IMR-90 (cell line): ENCODE data around the gene SDF2L1. TPM values are rescaled to one million over a fixed set of nuclear protein-coding genes. Genes with fewer than 3 reads are reported as not detected.

Source experiments
- ATAC-seq: fragments of 200-7000 bp; cut with Tn5 transposase; 2 replicates; pipeline ENCODE4 v1.9.1; 2020; ENCODE audit warnings: low read depth, mild to moderate bottlenecking, moderate library complexity
- BruUV-seq: library from RNA; stranded (reverse); fragments of 400-500 nt; replicated peaks from 2 replicates; lab custom pipeline; 2021; lab: Mats Ljungman, UMichigan
- CTCF ChIA-PET: fragments of 300-600 bp; formaldehyde crosslinking; extraction: SDS; loops from one replicate; lab custom pipeline; 2021; ENCODE audit warnings: antibody characterized with exemption; lab: Yijun Ruan, JAX
- POLR2A ChIA-PET: fragments of 300-600 bp; sonication (Branson Sonifier 250); formaldehyde crosslinking; loops from one replicate; lab custom pipeline; 2022; ENCODE audit warnings: antibody characterized with exemption; ENCODE audit not compliant: unreplicated experiment; lab: Charles Lee
- DNase-seq: peaks from one replicate; pipeline ENCODE4 v3.0.0; 2013
- H2AFZ ChIP-seq: replicated peaks from 2 replicates; pipeline ENCODE3; 2013; ENCODE audit warnings: low read length, mild to moderate bottlenecking; ENCODE audit not compliant: poor library complexity
- H2AK5ac ChIP-seq: 2 replicates; pipeline ENCODE4 v1.6.1; 2013; ENCODE audit warnings: low read depth, low read length, inconsistent platforms
- H2AK9ac ChIP-seq: replicated peaks from 2 replicates; pipeline ENCODE3; 2013; ENCODE audit warnings: mild to moderate bottlenecking, low read depth, low read length, moderate library complexity; ENCODE audit not compliant: poor library complexity
- H2BK120ac ChIP-seq: 2 replicates; pipeline ENCODE4 v1.6.1; 2013; ENCODE audit warnings: low read depth, low read length, inconsistent platforms
- H2BK15ac ChIP-seq: 3 replicates; pipeline ENCODE4 v1.6.1; 2013; ENCODE audit warnings: low read depth, low read length, inconsistent platforms
- H2BK20ac ChIP-seq: 2 replicates; pipeline ENCODE4 v1.6.1; 2013; ENCODE audit warnings: low read depth, mild to moderate bottlenecking, inconsistent platforms, low read length, moderate library complexity
- H2BK5ac ChIP-seq: 2 replicates; pipeline ENCODE4 v1.6.1; 2013; ENCODE audit warnings: mild to moderate bottlenecking, low read depth, low read length, inconsistent platforms; ENCODE audit not compliant: poor library complexity, severe bottlenecking
- H3K14ac ChIP-seq: replicated peaks from 2 replicates; pipeline ENCODE4 v1.6.1; 2013; ENCODE audit warnings: low read depth, low read length, inconsistent platforms
- H3K18ac ChIP-seq: 2 replicates; pipeline ENCODE4 v1.6.1; 2013; ENCODE audit warnings: low read depth, low read length, control low read depth
- H3K23ac ChIP-seq: 2 replicates; pipeline ENCODE4 v1.6.1; 2013; ENCODE audit warnings: low read depth, low read length, inconsistent platforms
- H3K27ac ChIP-seq: 2 replicates; pipeline ENCODE4 v1.5.1; 2013; ENCODE audit warnings: mild to moderate bottlenecking, control low read depth, low read length; ENCODE audit not compliant: insufficient read depth
- H3K27me3 ChIP-seq: 2 replicates; pipeline ENCODE4 v1.6.1; 2013; ENCODE audit warnings: low read length; ENCODE audit not compliant: control insufficient read depth, insufficient read depth
- H3K36me3 ChIP-seq: 2 replicates; pipeline ENCODE4 v1.6.1; 2013; ENCODE audit warnings: low read length, mixed read lengths; ENCODE audit not compliant: control insufficient read depth, insufficient read depth
- H3K4ac ChIP-seq: 2 replicates; pipeline ENCODE4 v1.6.1; 2013; ENCODE audit warnings: low read depth, low read length, inconsistent platforms
- H3K4me1 ChIP-seq: 2 replicates; pipeline ENCODE4 v1.6.1; 2013; ENCODE audit warnings: low read length, mixed read lengths; ENCODE audit not compliant: control insufficient read depth, insufficient read depth
- H3K4me2 ChIP-seq: 2 replicates; pipeline ENCODE4 v1.6.1; 2013; ENCODE audit warnings: low read depth, mild to moderate bottlenecking, control low read depth, low read length, moderate library complexity
- H3K4me3 ChIP-seq: 2 replicates; pipeline ENCODE4 v1.5.1; 2013; ENCODE audit warnings: low read depth, mild to moderate bottlenecking, control low read depth, low read length, moderate library complexity; ENCODE audit not compliant: insufficient read depth
- H3K56ac ChIP-seq: 2 replicates; pipeline ENCODE4 v1.6.1; 2013; ENCODE audit warnings: low read length, inconsistent platforms; ENCODE audit not compliant: insufficient read depth; ENCODE audit errors: extremely low read depth
- H3K79me1 ChIP-seq, 2 experiments: 2 replicates each; pipeline ENCODE4 v1.6.1; 2013; ENCODE audit warnings: low read length in 2 of 2, inconsistent platforms in 1 of 2, low read depth in 1 of 2
- H3K9ac ChIP-seq: 2 replicates; pipeline ENCODE4 v1.6.1; 2013; ENCODE audit warnings: low read depth, low read length, control low read depth
- H3K9me1 ChIP-seq: 2 replicates; pipeline ENCODE4 v1.6.1; 2013; ENCODE audit warnings: low read length, inconsistent platforms; ENCODE audit not compliant: insufficient read depth
- H3K9me3 ChIP-seq: 2 replicates; pipeline ENCODE4 v1.6.1; 2013; ENCODE audit warnings: low read length; ENCODE audit not compliant: control insufficient read depth, insufficient read depth
- H4K20me1 ChIP-seq: 2 replicates; pipeline ENCODE4 v1.6.1; 2013; ENCODE audit warnings: low read length, inconsistent platforms; ENCODE audit not compliant: insufficient read depth
- H4K5ac ChIP-seq: 2 replicates; pipeline ENCODE4 v1.6.1; 2013; ENCODE audit warnings: mild to moderate bottlenecking, low read depth, low read length, control low read depth
- H4K8ac ChIP-seq, 2 experiments: 2 replicates each; pipeline ENCODE4 v1.6.1; 2013; ENCODE audit warnings: low read depth in 2 of 2, low read length in 2 of 2, control low read depth in 1 of 2, inconsistent platforms in 1 of 2
- H4K91ac ChIP-seq: 2 replicates; pipeline ENCODE4 v1.6.1; 2013; ENCODE audit warnings: low read depth, low read length, inconsistent platforms; ENCODE audit not compliant: insufficient read depth
- CHD1 ChIP-seq: IDR thresholded peaks from 2 replicates; pipeline ENCODE4 v1.6.1; 2012; ENCODE audit warnings: low read depth, low read length, improper control_type of control experiment
- MAFK ChIP-seq: IDR thresholded peaks from 2 replicates; pipeline ENCODE4 v1.6.1; 2012; ENCODE audit warnings: low read depth, low read length, improper control_type of control experiment
- RCOR1 ChIP-seq: IDR thresholded peaks from 2 replicates; pipeline ENCODE4 v1.6.1; 2012; ENCODE audit warnings: mild to moderate bottlenecking, low read length, improper control_type of control experiment; ENCODE audit not compliant: insufficient replicate concordance
- SMC3 ChIP-seq: fragments of 150-350 bp; IDR thresholded peaks from 2 replicates; pipeline ENCODE4 v1.6.1; 2016; ENCODE audit warnings: low read depth, mild to moderate bottlenecking, antibody characterized with exemption, low read length, moderate library complexity
- WGBS, 2 experiments: methylation state at CpG; one replicate each; pipeline versions ENCODE4 v1.1.5 to v1.1.7; 2013; ENCODE audit warnings: missing lambda C conversion rate in 2 of 2; ENCODE audit not compliant: insufficient read length in 1 of 2; ENCODE audit errors: extremely low coverage in 2 of 2; 5-methylcytosine and 5-hydroxymethylcytosine counted together
- dilution Hi-C: fragments of 300-500 bp; cut with HindIII; formaldehyde crosslinking; loops from one replicate; pipeline ENCODE4 v1.14.3; 2018; ENCODE audit warnings: low sequenced_read_pairs; ENCODE audit not compliant: unreplicated experiment
- in situ Hi-C: fragments of 300-500 bp; cut with MboI; formaldehyde crosslinking; loops from 3 replicates; pipeline ENCODE4 v1.14.3; 2019; ENCODE audit warnings: low sequenced_read_pairs, inconsistent platforms, mixed read lengths
- intact Hi-C: fragments of 100-400 bp; cut with micrococcal nuclease; formaldehyde crosslinking; loops from 2 replicates; pipeline ENCODE4 v1.10.0; 2022
- polyA plus RNA-seq, 3 experiments: library from polyadenylated mRNA; depleted of rRNA; stranded (reverse); fragments of >200 nt; gene quantifications; 2 replicates each; pipeline ENCODE4 v1.2.3, GENCODE V29; 2012; ENCODE audit warnings: low replicate concordance in 1 of 3
- total RNA-seq: library from RNA; depleted of rRNA; stranded (reverse); fragments of >200 nt; gene quantifications from 2 replicates; pipeline ENCODE4 v1.2.3, GENCODE V29; 2012

SDF2L1 gene
- total and polyA plus RNA-seq, 2 of the 4 experiments (the other 2 are of a cell fraction) = 18.8 to 51.1 TPM

GRCh38 chr22:21669026-21669425, 26.9 kb downstream of the SDF2L1 start:
- Histone ChIP-seq H2BK15ac (no peak overlapping the region), H3K79me1 (peaks cover 27 to 45% of the 10 kb centered on the region in 2 experiments), H3K18ac (no peak overlapping the region), H4K20me1 (no peaks in the 10 kb centered on the region; the same call in none of the 2 replicates), H3K4me1 (peaks cover 2% of the 10 kb centered on the region), H2AK5ac (no peak overlapping the region), H2AFZ (no peak overlapping the region), H4K8ac (no peak overlapping the region), H3K9me3 (no peaks in the 10 kb centered on the region), H2BK5ac (no peak overlapping the region), H4K91ac (no peak overlapping the region), H3K14ac (no peak overlapping the region), H3K9me1 (peaks cover 7% of the 10 kb centered on the region), H3K4ac (no peak overlapping the region), H3K27ac (no peak overlapping the region), H3K4me3 (no peak overlapping the region), H2AK9ac (no peak overlapping the region), H3K36me3 (peaks cover 25% of the 10 kb centered on the region), H3K56ac (no peak overlapping the region), H3K4me2 (no peak overlapping the region), H3K23ac (no peak overlapping the region), H4K5ac (no peak overlapping the region), H2BK120ac (no peak overlapping the region), H2BK20ac (no peak overlapping the region), H3K27me3 (no peaks in the 10 kb centered on the region), H3K9ac (no peak overlapping the region)
- dilution Hi-C loops = no loop called here
- no peak for ATAC-seq
- ChIA-PET CTCF (no interaction called here), POLR2A (no interaction called here)
- DNase-seq = no peak
- 92% methylated on average over 2 of the region's 9 CpGs; no CpG with 5 or more reads in 1 of the 2 experiments for WGBS, 2 experiments
- no peak for TF ChIP-seq RCOR1
- TF ChIP-seq SMC3 = no peak
- TF ChIP-seq CHD1 = no peak
- no peak for TF ChIP-seq MAFK
- in situ Hi-C loops = no loop called here
- no TSS peak for BruUV-seq
- intact Hi-C loops = loop anchor here (5.0 kb wide), 1 partner anchor 268 kb away; no protein-coding TSS in a partner anchor
